Uterus (tissue), 2 donors: ENCODE data around the gene CACNA1C.

Source experiments
- POLR2A ChIP-seq, 2 donors: fragments of 450-650 bp; IDR thresholded peaks; one replicate each; pipeline ENCODE4 v1.6.1; 2016; ENCODE audit warnings: antibody characterized with exemption in 2 of 2, mild to moderate bottlenecking in 1 of 2, moderate library complexity in 1 of 2
- TF ChIP-seq, protein P1 (sequence below), 4 experiments: fragments of 200-600 bp in 2 of 4; fragments of 450-650 bp in 2 of 4; sonication (generic) in 2 of 4; IDR thresholded peaks; one replicate each; pipeline ENCODE4 v1.5.1; 2016 to 2019; ENCODE audit warnings: antibody characterized with exemption in 4 of 4, mild to moderate bottlenecking in 2 of 4, moderate library complexity in 1 of 4

GRCh38 chr12:2431810-2432209 lies 379.0 kb downstream of the CACNA1C start:
- TF ChIP-seq, protein P1, sequence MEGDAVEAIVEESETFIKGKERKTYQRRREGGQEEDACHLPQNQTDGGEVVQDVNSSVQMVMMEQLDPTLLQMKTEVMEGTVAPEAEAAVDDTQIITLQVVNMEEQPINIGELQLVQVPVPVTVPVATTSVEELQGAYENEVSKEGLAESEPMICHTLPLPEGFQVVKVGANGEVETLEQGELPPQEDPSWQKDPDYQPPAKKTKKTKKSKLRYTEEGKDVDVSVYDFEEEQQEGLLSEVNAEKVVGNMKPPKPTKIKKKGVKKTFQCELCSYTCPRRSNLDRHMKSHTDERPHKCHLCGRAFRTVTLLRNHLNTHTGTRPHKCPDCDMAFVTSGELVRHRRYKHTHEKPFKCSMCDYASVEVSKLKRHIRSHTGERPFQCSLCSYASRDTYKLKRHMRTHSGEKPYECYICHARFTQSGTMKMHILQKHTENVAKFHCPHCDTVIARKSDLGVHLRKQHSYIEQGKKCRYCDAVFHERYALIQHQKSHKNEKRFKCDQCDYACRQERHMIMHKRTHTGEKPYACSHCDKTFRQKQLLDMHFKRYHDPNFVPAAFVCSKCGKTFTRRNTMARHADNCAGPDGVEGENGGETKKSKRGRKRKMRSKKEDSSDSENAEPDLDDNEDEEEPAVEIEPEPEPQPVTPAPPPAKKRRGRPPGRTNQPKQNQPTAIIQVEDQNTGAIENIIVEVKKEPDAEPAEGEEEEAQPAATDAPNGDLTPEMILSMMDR (IDR thresholded peaks at IDR 0.05) = no peak
- TF ChIP-seq POLR2A (IDR thresholded peaks at IDR 0.05) = no peak
